ENCODE results near the gene SRSF11.

SRSF11 gene

GRCh38 chr1:70194601-70195000, 26.6 kb upstream of the SRSF11 start:
- H3K4me3 ChIP-seq (ENCODE audit: low read depth, low read length): no peak overlapping the region
- TF ChIP-seq CTCF (IDR thresholded peaks at IDR 0.05; ENCODE audit: low read depth, low read length): no peak
- TF ChIP-seq POLR2A (IDR thresholded peaks at IDR 0.05; ENCODE audit: extremely low read depth, insufficient read length): no peak
- no peak for TF ChIP-seq MAX (IDR thresholded peaks at IDR 0.05; ENCODE audit: low read depth, low read length)
- no peak for TF ChIP-seq MYC (IDR thresholded peaks at IDR 0.05; ENCODE audit: low read depth, low read length)
- DNase-seq (ENCODE audit: low read depth): no peak

- TF ChIP-seq POLR2A (IDR thresholded peaks at IDR 0.05; ENCODE audit: extremely low read depth, insufficient read length) (no peak), CTCF (IDR thresholded peaks at IDR 0.05; ENCODE audit: low read depth, low read length) (no peak), MAX (IDR thresholded peaks at IDR 0.05; ENCODE audit: low read depth, low read length) (no peak), MYC (IDR thresholded peaks at IDR 0.05; ENCODE audit: low read depth, low read length) (no peak)
- no peak for DNase-seq (ENCODE audit: low read depth)
- no peak overlapping the region for H3K4me3 ChIP-seq (ENCODE audit: low read depth, low read length)
Observed at GRCh38 chr1:70195342-70195741, 25.8 kb upstream of the SRSF11 start.

GRCh38 chr1:70196333-70196732, 24.8 kb upstream of the SRSF11 start:
- no peak overlapping the region for H3K4me3 ChIP-seq (ENCODE audit: low read depth, low read length)
- DNase-seq (ENCODE audit: low read depth): no peak
- TF ChIP-seq CTCF (IDR thresholded peaks at IDR 0.05; ENCODE audit: low read depth, low read length) (no peak), MYC (IDR thresholded peaks at IDR 0.05; ENCODE audit: low read depth, low read length) (no peak), POLR2A (IDR thresholded peaks at IDR 0.05; ENCODE audit: extremely low read depth, insufficient read length) (no peak), MAX (IDR thresholded peaks at IDR 0.05; ENCODE audit: low read depth, low read length) (no peak)

GRCh38 chr1:70200065-70200464, 21.1 kb upstream of the SRSF11 start:
- TF ChIP-seq CTCF (IDR thresholded peaks at IDR 0.05; ENCODE audit: low read depth, low read length): no peak
- no peak for TF ChIP-seq MAX (IDR thresholded peaks at IDR 0.05; ENCODE audit: low read depth, low read length)
- no peak for TF ChIP-seq MYC (IDR thresholded peaks at IDR 0.05; ENCODE audit: low read depth, low read length)
- no peak for TF ChIP-seq POLR2A (IDR thresholded peaks at IDR 0.05; ENCODE audit: extremely low read depth, insufficient read length)
- no peak for DNase-seq (ENCODE audit: low read depth)
- no peak overlapping the region for H3K4me3 ChIP-seq (ENCODE audit: low read depth, low read length)

GRCh38 chr1:70202173-70202758, 18.9 kb upstream of the SRSF11 start:
- TF ChIP-seq MYC (IDR thresholded peaks at IDR 0.05; ENCODE audit: low read depth, low read length) (no peak), CTCF (IDR thresholded peaks at IDR 0.05; ENCODE audit: low read depth, low read length) (no peak)
- no peak overlapping the region for H3K4me3 ChIP-seq (ENCODE audit: low read depth, low read length)
- DNase-seq (ENCODE audit: low read depth): no peak

GRCh38 chr1:70204139-70204538, 17.0 kb upstream of the SRSF11 start:
- H3K4me3 ChIP-seq (ENCODE audit: low read depth, low read length): peak overlapping the region; percentile 98
- TF ChIP-seq CTCF (IDR thresholded peaks at IDR 0.05; ENCODE audit: low read depth, low read length) (no peak), MYC (IDR thresholded peaks at IDR 0.05; ENCODE audit: low read depth, low read length) (no peak), POLR2A (IDR thresholded peaks at IDR 0.05; ENCODE audit: extremely low read depth, insufficient read length) (no peak), MAX (IDR thresholded peaks at IDR 0.05; ENCODE audit: low read depth, low read length) (no peak)

More at GRCh38 chr1:70204139-70204538, 17.0 kb upstream of the SRSF11 start:
- DNase-seq (ENCODE audit: low read depth): no peak

Measured in NB4 (cell line).